GM23248 (cell line): ENCODE measurements around the gene HEMGN. TPM values are rescaled to one million over a fixed set of nuclear protein-coding genes. Genes with fewer than 3 reads are reported as not detected.
A peak's percentile ranks its signal among the peaks of the same experiment; 100 is the strongest.

Experiments used
- DNase-seq: peaks from one replicate; pipeline ENCODE4 v3.0.0-alpha.2; 2015
- H2AFZ ChIP-seq: fragments of 200-600 bp; sonication (generic); 2 replicates; pipeline ENCODE4 v1.6.1; 2016; ENCODE audit warnings: antibody characterized with exemption
- H3F3A ChIP-seq: fragments of 200-600 bp; sonication (generic); 2 replicates; pipeline ENCODE4 v1.6.1; 2016; ENCODE audit warnings: mild to moderate bottlenecking, antibody characterized with exemption, mixed run types; ENCODE audit not compliant: insufficient read depth
- H3K27ac ChIP-seq: fragments of 200-600 bp; sonication (generic); 2 replicates; pipeline ENCODE4 v1.5.1; 2016; ENCODE audit warnings: mild to moderate bottlenecking
- H3K27me3 ChIP-seq: fragments of 200-600 bp; sonication (generic); replicated peaks from 2 replicates; pipeline ENCODE4 v1.6.1; 2016; ENCODE audit warnings: mild to moderate bottlenecking; ENCODE audit not compliant: insufficient read depth
- H3K36me3 ChIP-seq: fragments of 200-600 bp; sonication (generic); 2 replicates; pipeline ENCODE4 v1.6.1; 2016; ENCODE audit warnings: low read depth, mild to moderate bottlenecking
- H3K4me1 ChIP-seq: fragments of 200-600 bp; sonication (generic); 2 replicates; pipeline ENCODE4 v1.6.1; 2016; ENCODE audit warnings: mild to moderate bottlenecking; ENCODE audit not compliant: insufficient read depth
- H3K4me2 ChIP-seq: fragments of 200-600 bp; sonication (generic); one replicate; pipeline ENCODE4 v1.6.1; 2016; ENCODE audit warnings: mild to moderate bottlenecking; ENCODE audit not compliant: unreplicated experiment
- H3K4me3 ChIP-seq: fragments of 200-600 bp; sonication (generic); 2 replicates; pipeline ENCODE4 v1.5.1; 2016; ENCODE audit warnings: mild to moderate bottlenecking
- H3K79me2 ChIP-seq: fragments of 200-600 bp; sonication (generic); 2 replicates; pipeline ENCODE4 v1.6.1; 2016; ENCODE audit warnings: mild to moderate bottlenecking; ENCODE audit not compliant: insufficient read depth
- H3K9ac ChIP-seq: fragments of 200-600 bp; sonication (generic); 2 replicates; pipeline ENCODE4 v1.6.1; 2016; ENCODE audit warnings: mild to moderate bottlenecking
- H3K9me2 ChIP-seq: fragments of 200-600 bp; sonication (generic); 2 replicates; pipeline ENCODE4 v1.6.1; 2016; ENCODE audit warnings: mixed run types, mild to moderate bottlenecking, moderate library complexity; ENCODE audit not compliant: insufficient read depth
- H3K9me3 ChIP-seq: fragments of 200-600 bp; sonication (generic); one replicate; pipeline ENCODE4 v1.6.1; 2017; ENCODE audit warnings: low read depth
- H4K20me1 ChIP-seq: fragments of 200-600 bp; sonication (generic); 2 replicates; pipeline ENCODE4 v1.6.0; 2016; ENCODE audit not compliant: insufficient read depth
- EZH2 ChIP-seq: fragments of 200-600 bp; sonication (generic); IDR thresholded peaks from 2 replicates; pipeline ENCODE4 v1.6.1; 2018; ENCODE audit warnings: antibody characterized with exemption, mild to moderate bottlenecking; ENCODE audit not compliant: insufficient read depth, poor library complexity, severe bottlenecking
- EZH2phosphoT487 ChIP-seq: fragments of 200-600 bp; sonication (generic); IDR thresholded peaks from 2 replicates; pipeline ENCODE4 v1.6.1; 2018; ENCODE audit warnings: antibody characterized with exemption, moderate library complexity, mild to moderate bottlenecking, low read depth; ENCODE audit not compliant: insufficient read depth
- WGBS, 2 experiments: methylation state at CpG; one replicate each; pipeline ENCODE4 v1.1.6; 2015 to 2017; ENCODE audit warnings: low lambda C conversion rate in 2 of 2, low coverage in 1 of 2; ENCODE audit errors: missing lambda C conversion rate in 2 of 2; 5-methylcytosine and 5-hydroxymethylcytosine counted together
- in situ Hi-C: fragments of 300-500 bp; cut with MboI; formaldehyde crosslinking; loops from 2 replicates; pipeline ENCODE4 v1.15.0; 2020
- polyA plus RNA-seq: library from polyadenylated mRNA; unstranded; fragments of >200 nt; fragmentation: Nextera tagmentation; extraction: Ambion mirVana; gene quantifications from 2 replicates; pipeline ENCODE4 v1.2.1, GENCODE V29; 2016
- total RNA-seq: library from RNA; depleted of rRNA; stranded (reverse); fragments of >200 nt; shearing (Covaris generic); gene quantifications from 2 replicates; pipeline ENCODE4 v1.2.3, GENCODE V29; 2014; rRNA removed

Gene HEMGN, protein sequence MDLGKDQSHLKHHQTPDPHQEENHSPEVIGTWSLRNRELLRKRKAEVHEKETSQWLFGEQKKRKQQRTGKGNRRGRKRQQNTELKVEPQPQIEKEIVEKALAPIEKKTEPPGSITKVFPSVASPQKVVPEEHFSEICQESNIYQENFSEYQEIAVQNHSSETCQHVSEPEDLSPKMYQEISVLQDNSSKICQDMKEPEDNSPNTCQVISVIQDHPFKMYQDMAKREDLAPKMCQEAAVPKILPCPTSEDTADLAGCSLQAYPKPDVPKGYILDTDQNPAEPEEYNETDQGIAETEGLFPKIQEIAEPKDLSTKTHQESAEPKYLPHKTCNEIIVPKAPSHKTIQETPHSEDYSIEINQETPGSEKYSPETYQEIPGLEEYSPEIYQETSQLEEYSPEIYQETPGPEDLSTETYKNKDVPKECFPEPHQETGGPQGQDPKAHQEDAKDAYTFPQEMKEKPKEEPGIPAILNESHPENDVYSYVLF
- not detected in 2 replicates for total RNA-seq
- polyA plus RNA-seq = not detected in 2 replicates

DNA sequence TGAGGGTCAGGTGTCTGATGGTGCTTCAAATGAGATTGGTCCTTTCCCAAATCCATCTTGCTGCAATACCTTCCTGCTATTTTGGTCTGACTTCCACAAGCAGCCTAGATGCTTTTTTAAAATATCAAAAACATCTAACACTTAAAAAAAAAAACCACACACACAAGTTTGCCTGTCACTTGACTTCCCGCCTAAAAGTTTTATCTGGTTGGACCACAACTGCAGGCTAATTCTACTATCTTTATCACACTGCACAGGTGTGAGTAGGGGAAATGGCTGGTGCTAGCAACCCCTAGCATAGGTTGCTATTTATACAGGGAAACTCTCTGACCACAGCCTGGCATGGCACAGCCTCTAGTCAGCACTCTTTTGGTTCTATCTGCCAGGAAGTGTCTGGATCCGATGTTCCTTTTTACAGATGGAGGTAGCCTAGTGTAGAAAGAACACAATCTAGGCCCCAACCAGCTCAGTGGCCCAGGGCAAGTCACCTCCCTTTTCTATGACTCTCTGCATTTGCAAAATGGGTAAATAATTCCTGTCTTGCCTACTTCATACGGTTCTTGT is at the start of gene HEMGN:
HEMGN (minus strand) TSS at position 92 of the 564 bp plus-strand sequence; CDS start at position 56, 36 bp downstream.
- no peak for DNase-seq
- Histone ChIP-seq H3K27ac (no peak within 1 kb of the TSS), H3K79me2 (no peaks in the 10 kb centered on the region), H3F3A (no peaks in the 10 kb centered on the region), H3K4me1 (no peaks in the 10 kb centered on the region), H3K9me2 (no peaks in the 10 kb centered on the region), H2AFZ (no peak within 1 kb of the TSS), H3K9ac (no peak within 1 kb of the TSS), H3K36me3 (no peaks in the 10 kb centered on the region), H3K4me3 (no peak within 1 kb of the TSS), H3K9me3 (no peaks in the 10 kb centered on the region), H4K20me1 (no peaks in the 10 kb centered on the region), H3K27me3 (peaks cover 83% of the 10 kb centered on the region), H3K4me2 (no peak within 1 kb of the TSS)
- in situ Hi-C loops = no loop called here
- 64 to 69% methylated on average over 3 of the region's 3 CpGs for WGBS, 2 experiments
- no peak for TF ChIP-seq EZH2
- TF ChIP-seq EZH2phosphoT487 = no peak

DNA sequence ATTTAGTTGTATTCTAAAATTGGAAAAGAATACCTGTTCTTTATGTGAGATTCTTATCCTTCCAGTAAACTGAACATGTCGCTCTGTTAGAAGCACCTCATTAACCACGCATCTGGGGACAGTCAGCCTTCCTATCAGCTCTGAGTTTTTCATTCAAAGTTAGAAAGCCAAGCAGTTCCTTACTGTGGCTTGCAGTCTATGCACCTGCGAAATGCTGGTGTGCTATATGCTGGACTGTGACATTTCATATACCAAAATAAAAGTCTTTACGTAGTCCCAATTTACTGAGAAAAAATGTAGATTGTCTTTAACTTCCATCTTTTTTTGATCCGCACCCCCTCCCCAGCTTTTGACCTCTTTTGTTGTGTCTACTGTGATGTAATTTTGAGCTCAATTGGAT is 49.5 kb upstream of the HEMGN start:
- H3K4me1 ChIP-seq = peaks cover 34% of the 10 kb centered on the region
- no peak overlapping the region for H3K27ac ChIP-seq
- H3K27me3 ChIP-seq = no peaks in the 10 kb centered on the region
- peaks cover 16% of the 10 kb centered on the region; the same call in 1 of the 2 replicates for H4K20me1 ChIP-seq
- H3K4me3 ChIP-seq = no peak overlapping the region
- H3K79me2 ChIP-seq = peaks cover 79% of the 10 kb centered on the region
- H2AFZ ChIP-seq = no peak overlapping the region
- H3K4me2 ChIP-seq = peak overlapping the region; percentile 7
- in situ Hi-C loops = no loop called here
- peaks cover 32% of the 10 kb centered on the region for H3F3A ChIP-seq
- no peak for DNase-seq
- H3K36me3 ChIP-seq = no peaks in the 10 kb centered on the region
- no peaks in the 10 kb centered on the region for H3K9me3 ChIP-seq
- no peaks in the 10 kb centered on the region for H3K9me2 ChIP-seq
- WGBS, 2 experiments = 91 to 95% methylated on average over 5 of the region's 5 CpGs
- no peak for TF ChIP-seq EZH2
- TF ChIP-seq EZH2phosphoT487 = no peak
- no peak overlapping the region for H3K9ac ChIP-seq

DNA sequence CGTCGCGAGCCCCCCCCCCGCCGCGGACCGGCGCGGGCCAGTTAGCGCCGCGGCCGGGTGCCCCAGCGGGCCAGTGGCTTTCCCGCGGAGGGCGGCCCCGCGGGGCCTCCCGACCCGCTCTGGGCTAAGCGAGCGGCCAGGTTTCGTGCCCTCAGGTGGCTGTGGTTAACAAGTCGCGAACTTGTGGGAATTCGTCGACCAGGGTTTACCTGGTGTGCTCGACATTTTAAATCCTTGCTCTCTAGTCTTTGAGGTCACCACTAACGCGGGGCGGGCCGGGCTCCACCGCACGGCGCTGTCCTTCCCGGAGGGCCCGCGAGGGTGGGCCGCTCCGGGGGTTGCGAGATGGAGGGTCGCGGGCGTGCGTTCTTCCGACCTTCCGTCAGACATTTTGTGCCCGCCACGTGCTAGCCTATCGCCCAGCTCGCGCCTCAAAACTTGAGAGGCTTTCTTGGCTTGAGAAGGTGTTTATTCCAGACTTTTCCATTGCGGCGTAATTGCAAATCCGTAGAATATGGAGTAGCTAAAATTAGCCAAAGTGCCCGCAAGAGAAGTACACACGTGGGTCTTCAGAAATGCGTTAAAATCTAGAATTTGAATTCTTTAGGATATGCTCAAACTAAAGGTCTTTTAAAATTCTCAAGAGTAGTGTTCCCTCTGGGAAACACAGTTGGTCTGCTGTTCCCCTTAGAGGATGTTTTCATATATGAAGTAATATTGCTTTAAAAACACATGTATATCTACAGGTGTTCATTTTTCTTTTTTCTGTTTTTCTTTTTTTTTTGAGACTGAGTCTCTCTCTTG is 47.3 kb upstream of the HEMGN start:
- Histone ChIP-seq H3K4me3 (peak overlapping the region; percentile 94), H3K36me3 (no peaks in the 10 kb centered on the region), H3K27ac (peak overlapping the region; percentile 94), H3K9me3 (no peaks in the 10 kb centered on the region), H3K9ac (peak overlapping the region; percentile 99), H3K9me2 (no peaks in the 10 kb centered on the region), H3K4me2 (peak overlapping the region; percentile 96), H3K27me3 (no peaks in the 10 kb centered on the region), H2AFZ (peak overlapping the region; percentile 51), H3F3A (peaks cover 24% of the 10 kb centered on the region), H3K79me2 (peaks cover 57% of the 10 kb centered on the region), H3K4me1 (peaks cover 33% of the 10 kb centered on the region), H4K20me1 (peaks cover 12% of the 10 kb centered on the region; the same call in 1 of the 2 replicates)
- TF ChIP-seq EZH2phosphoT487 = no peak
- TF ChIP-seq EZH2 = no peak
- in situ Hi-C loops = no loop called here
- WGBS, 2 experiments = 5 to 6% methylated on average over 38 to 47 of the region's 59 CpGs
- DNase-seq = peak; percentile 64
